H1 (cell line): ENCODE measurements around the gene NGEF. TPM values are rescaled to one million over a fixed set of nuclear protein-coding genes. Genes with fewer than 3 reads are reported as not detected.

Experiments used
- CTCF ChIA-PET: fragments of 300-600 bp; sonication (Branson Sonifier 250); formaldehyde crosslinking; loops from one replicate; lab custom pipeline; 2021; ENCODE audit not compliant: partially characterized antibody; lab: Charles Lee
- POLR2A ChIA-PET: fragments of 300-600 bp; sonication (Branson Sonifier 250); formaldehyde crosslinking; loops from one replicate; lab custom pipeline; 2021; ENCODE audit warnings: inconsistent platforms; ENCODE audit not compliant: partially characterized antibody; lab: Charles Lee
- DNase-seq, 2 experiments: peaks; one replicate each; pipeline versions ENCODE4 v3.0.0 to v3.0.0-alpha.2; 2010 to 2022; ENCODE audit warnings: low spot score in 2 of 2, low read depth in 1 of 2, mixed read lengths in 1 of 2
- FAIRE-seq: peaks from 2 replicates; lab custom pipeline; 2011; peaks lifted over from hg19 to GRCh38; lab: Jason Lieb, UNC
- H2AFZ ChIP-seq: 2 replicates; pipeline ENCODE4 v1.8.1; 2012; ENCODE audit warnings: low read length, inconsistent platforms
- H2AK5ac ChIP-seq: 2 replicates; pipeline ENCODE4 v1.6.1; 2013; ENCODE audit warnings: low read depth, low read length
- H2BK120ac ChIP-seq: replicated peaks from 2 replicates; pipeline ENCODE3; 2013; ENCODE audit warnings: low read depth, low read length, inconsistent platforms
- H2BK12ac ChIP-seq: 2 replicates; pipeline ENCODE4 v1.6.1; 2013; ENCODE audit warnings: low read depth, low read length
- H2BK15ac ChIP-seq: 2 replicates; pipeline ENCODE4 v1.6.1; 2013; ENCODE audit warnings: low read length
- H2BK20ac ChIP-seq: 2 replicates; pipeline ENCODE4 v1.6.1; 2013; ENCODE audit warnings: low read length
- H2BK5ac ChIP-seq: 2 replicates; pipeline ENCODE4 v1.6.1; 2013; ENCODE audit warnings: low read depth, low read length
- H3K14ac ChIP-seq: 2 replicates; pipeline ENCODE4 v1.6.1; 2013; ENCODE audit warnings: inconsistent platforms; ENCODE audit not compliant: insufficient read length
- H3K18ac ChIP-seq: 2 replicates; pipeline ENCODE4 v1.6.1; 2013; ENCODE audit warnings: low read length; ENCODE audit errors: extremely low read depth
- H3K23ac ChIP-seq: 2 replicates; pipeline ENCODE4 v1.6.1; 2013; ENCODE audit warnings: inconsistent platforms; ENCODE audit not compliant: insufficient read length
- H3K23me2 ChIP-seq: 2 replicates; pipeline ENCODE4 v1.6.1; 2013; ENCODE audit warnings: low read depth, low read length
- H3K27ac ChIP-seq: 2 replicates; pipeline ENCODE4 v1.6.1; 2011; ENCODE audit warnings: low read depth, low read length, inconsistent platforms
- H3K27me3 ChIP-seq, 4 experiments: replicated peaks in 1 of 4; 1 replicate in 1 of 4; 2 replicates in 3 of 4; pipeline versions ENCODE4 v1.6.1 to v1.8.1; 2011 to 2013; ENCODE audit warnings: low read length in 3 of 4, mild to moderate bottlenecking in 3 of 4, inconsistent platforms in 2 of 4, mixed read lengths in 2 of 4, moderate library complexity in 1 of 4; ENCODE audit not compliant: control insufficient read depth in 3 of 4, insufficient read depth in 3 of 4; ENCODE audit errors: extremely low read depth in 1 of 4
- H3K36me3 ChIP-seq, 4 experiments: 2 replicates each; pipeline versions ENCODE4 v1.6.1 to v1.8.1; 2011 to 2013; ENCODE audit warnings: mild to moderate bottlenecking in 4 of 4, low read length in 3 of 4, moderate library complexity in 2 of 4, control low read depth in 1 of 4, inconsistent platforms in 1 of 4; ENCODE audit not compliant: insufficient read depth in 4 of 4, control insufficient read depth in 2 of 4
- H3K4ac ChIP-seq: replicated peaks from 2 replicates; pipeline ENCODE3; 2013; ENCODE audit warnings: low read length, low read depth, mixed read lengths, inconsistent platforms; ENCODE audit not compliant: insufficient read length
- H3K4me1 ChIP-seq, 4 experiments: replicated peaks in 1 of 4; 1 replicate in 1 of 4; 2 replicates in 3 of 4; pipeline versions ENCODE4 v1.6.1 to v1.8.1; 2011 to 2013; ENCODE audit warnings: low read length in 3 of 4, inconsistent platforms in 2 of 4, mixed read lengths in 1 of 4; ENCODE audit not compliant: insufficient read depth in 4 of 4, control insufficient read depth in 3 of 4
- H3K4me2 ChIP-seq, 2 experiments: 2 replicates each; pipeline versions ENCODE4 v1.6.1 to v1.8.1; 2011 to 2013; ENCODE audit warnings: low read depth in 2 of 2, low read length in 2 of 2, control low read depth in 1 of 2, inconsistent platforms in 1 of 2, mild to moderate bottlenecking in 1 of 2; ENCODE audit not compliant: insufficient read depth in 1 of 2
- H3K4me3 ChIP-seq, 4 experiments: fragments of 200-600, 300-600 bp in 1 of 4; sonication (generic), shearing (Covaris generic), sonication (Bioruptor Twin) in 1 of 4; 2 replicates each; pipeline versions ENCODE4 v1.5.1 to v1.8.1; 2011 to 2016; ENCODE audit warnings: low read length in 4 of 4, low read depth in 3 of 4, control low read depth in 2 of 4, inconsistent platforms in 2 of 4, mild to moderate bottlenecking in 2 of 4, mixed read lengths in 1 of 4, moderate library complexity in 1 of 4; ENCODE audit not compliant: insufficient read depth in 2 of 4; ENCODE audit errors: extremely low read depth in 1 of 4
- H3K56ac ChIP-seq: replicated peaks from 2 replicates; pipeline ENCODE3; 2013; ENCODE audit warnings: low read depth, mild to moderate bottlenecking, mixed read lengths, low read length, inconsistent platforms; ENCODE audit not compliant: insufficient read length
- H3K79me1 ChIP-seq: 2 replicates; pipeline ENCODE4 v1.6.1; 2013; ENCODE audit warnings: low read depth, low read length, control low read depth
- H3K79me2 ChIP-seq, 2 experiments: 2 replicates each; pipeline versions ENCODE4 v1.6.1 to v1.8.1; 2012 to 2013; ENCODE audit warnings: low read length in 2 of 2, mild to moderate bottlenecking in 2 of 2, inconsistent platforms in 1 of 2; ENCODE audit not compliant: insufficient read depth in 2 of 2, control insufficient read depth in 1 of 2
- H3K9ac ChIP-seq, 4 experiments: replicated peaks in 1 of 4; 1 replicate in 1 of 4; 2 replicates in 3 of 4; pipeline versions ENCODE4 v1.6.1 to v1.8.1; 2011 to 2013; ENCODE audit warnings: low read depth in 3 of 4, low read length in 3 of 4, control low read depth in 2 of 4, mild to moderate bottlenecking in 2 of 4, moderate library complexity in 2 of 4, inconsistent platforms in 1 of 4; ENCODE audit errors: extremely low read depth in 1 of 4
- H3K9me3 ChIP-seq, 2 experiments: 2 replicates each; pipeline versions ENCODE4 v1.6.1 to v1.8.1; 2012 to 2013; ENCODE audit warnings: mild to moderate bottlenecking in 2 of 2, moderate library complexity in 2 of 2, control low read depth in 1 of 2, inconsistent platforms in 1 of 2, low read depth in 1 of 2, low read length in 1 of 2, mixed read lengths in 1 of 2; ENCODE audit not compliant: insufficient read depth in 2 of 2
- H4K20me1 ChIP-seq, 2 experiments: replicated peaks in 1 of 2; 2 replicates each; pipeline versions ENCODE3 to v1.8.1; 2011 to 2013; ENCODE audit warnings: inconsistent platforms in 2 of 2, low read length in 2 of 2, mild to moderate bottlenecking in 1 of 2; ENCODE audit not compliant: insufficient read depth in 2 of 2, control insufficient read depth in 1 of 2
- H4K5ac ChIP-seq: 2 replicates; pipeline ENCODE4 v1.6.1; 2013; ENCODE audit warnings: low read length, low read depth, mixed read lengths, inconsistent platforms; ENCODE audit not compliant: insufficient read length
- H4K8ac ChIP-seq: 2 replicates; pipeline ENCODE4 v1.8.0; 2013; ENCODE audit warnings: mild to moderate bottlenecking, moderate library complexity, low read length, inconsistent platforms; ENCODE audit not compliant: insufficient read depth; ENCODE audit errors: extremely low read depth
- H4K91ac ChIP-seq: replicated peaks from 2 replicates; pipeline ENCODE3; 2013; ENCODE audit warnings: low read length, mixed read lengths, inconsistent platforms; ENCODE audit not compliant: insufficient read length
- CREB1 ChIP-seq: IDR thresholded peaks from 2 replicates; pipeline ENCODE4 v1.6.1; 2012; ENCODE audit warnings: inconsistent platforms
- EZH2 ChIP-seq: fragments of 200-600 bp; sonication (generic); IDR thresholded peaks from 2 replicates; pipeline ENCODE4 v1.7.1; 2012; ENCODE audit warnings: low read depth, mild to moderate bottlenecking, moderate library complexity, low read length, inconsistent platforms; ENCODE audit not compliant: severe bottlenecking
- FOSL1 ChIP-seq: IDR thresholded peaks from 2 replicates; pipeline ENCODE4 v1.6.1; 2011; ENCODE audit warnings: mild to moderate bottlenecking, low read depth, low read length, moderate library complexity; ENCODE audit not compliant: insufficient read depth
- GABPA ChIP-seq: IDR thresholded peaks from 2 replicates; pipeline ENCODE4 v1.6.1; 2011; ENCODE audit warnings: mild to moderate bottlenecking, low read length, moderate library complexity, borderline replicate concordance; ENCODE audit not compliant: insufficient read depth
- JUND ChIP-seq: IDR thresholded peaks from 2 replicates; pipeline ENCODE4 v1.6.1; 2011; ENCODE audit warnings: mild to moderate bottlenecking, improper control_type of control experiment, low read length
- MAFK ChIP-seq: IDR thresholded peaks from 2 replicates; pipeline ENCODE4 v1.6.1; 2012; ENCODE audit warnings: low read depth, mild to moderate bottlenecking, improper control_type of control experiment, low read length
- NRF1 ChIP-seq: IDR thresholded peaks from 2 replicates; pipeline ENCODE4 v1.6.1; 2011; ENCODE audit warnings: mild to moderate bottlenecking, low read depth, low read length, improper control_type of control experiment
- SAP30 ChIP-seq: fragments of 300-600 bp; sonication (generic); IDR thresholded peaks from 2 replicates; pipeline ENCODE4 v1.7.1; 2012; ENCODE audit warnings: low read length, moderate library complexity, mild to moderate bottlenecking, inconsistent platforms; ENCODE audit not compliant: insufficient read depth, insufficient replicate concordance
- SIRT6 ChIP-seq: IDR thresholded peaks from one replicate; pipeline ENCODE4 v1.7.1; 2012; ENCODE audit warnings: low read length, inconsistent platforms
- SIX5 ChIP-seq: IDR thresholded peaks from 2 replicates; pipeline ENCODE4 v1.6.1; 2011; ENCODE audit warnings: mild to moderate bottlenecking, low read depth, low read length
- WGBS, 2 experiments: shearing (Covaris generic) in 1 of 2; methylation state at CpG; one replicate each; pipeline versions ENCODE4 v1.1.6 to v1.1.7; 2013 to 2015; ENCODE audit warnings: low lambda C conversion rate in 2 of 2, mixed read lengths in 2 of 2, inconsistent platforms in 1 of 2, low coverage in 1 of 2, missing lambda C conversion rate in 1 of 2; ENCODE audit not compliant: insufficient replicate concordance in 2 of 2, insufficient coverage in 1 of 2, insufficient read length in 1 of 2; ENCODE audit errors: extremely low coverage in 1 of 2, missing lambda C conversion rate in 1 of 2; 5-methylcytosine and 5-hydroxymethylcytosine counted together
- polyA plus RNA-seq, 7 experiments: library from polyadenylated mRNA; depleted of rRNA in 3 of 7; stranded (reverse) in 5 of 7; unstranded in 2 of 7; fragments of >200 nt in 5 of 7; fragments of 200-250 nt in 2 of 7; gene quantifications; 1 replicate in 5 of 7; 2 replicates in 1 of 7; 4 replicates in 1 of 7; pipeline versions ENCODE4 v1.2.1 to v1.2.3, GENCODE V29; 2011 to 2013; ENCODE audit warnings: missing spikeins in 2 of 7, mixed read lengths in 2 of 7
- total RNA-seq: library from RNA; stranded (reverse); fragmentation: NEBNext Ultra II Directional; extraction: Animal tissue kit (Norgen Biotek cat#: 25700); gene quantifications from 2 replicates; pipeline ENCODE4 v1.2.1, GENCODE V29; 2021
- TF ChIP-seq, protein P1 (sequence below), 3 experiments: IDR thresholded peaks; 1 replicate in 2 of 3; 2 replicates in 1 of 3; pipeline versions ENCODE4 v1.5.1 to v1.6.1; 2011; ENCODE audit warnings: low read length in 3 of 3, mild to moderate bottlenecking in 3 of 3, inconsistent platforms in 2 of 3, low read depth in 1 of 3, moderate library complexity in 1 of 3; ENCODE audit not compliant: insufficient read depth in 1 of 3; ENCODE audit errors: control extremely low read depth in 1 of 3

The NGEF gene
- total and polyA plus RNA-seq, 2 of the 8 experiments (the other 6 are each of a cell fraction or from before 2014, with no cell fraction given) = 2.7 to 3.2 TPM

DNA sequence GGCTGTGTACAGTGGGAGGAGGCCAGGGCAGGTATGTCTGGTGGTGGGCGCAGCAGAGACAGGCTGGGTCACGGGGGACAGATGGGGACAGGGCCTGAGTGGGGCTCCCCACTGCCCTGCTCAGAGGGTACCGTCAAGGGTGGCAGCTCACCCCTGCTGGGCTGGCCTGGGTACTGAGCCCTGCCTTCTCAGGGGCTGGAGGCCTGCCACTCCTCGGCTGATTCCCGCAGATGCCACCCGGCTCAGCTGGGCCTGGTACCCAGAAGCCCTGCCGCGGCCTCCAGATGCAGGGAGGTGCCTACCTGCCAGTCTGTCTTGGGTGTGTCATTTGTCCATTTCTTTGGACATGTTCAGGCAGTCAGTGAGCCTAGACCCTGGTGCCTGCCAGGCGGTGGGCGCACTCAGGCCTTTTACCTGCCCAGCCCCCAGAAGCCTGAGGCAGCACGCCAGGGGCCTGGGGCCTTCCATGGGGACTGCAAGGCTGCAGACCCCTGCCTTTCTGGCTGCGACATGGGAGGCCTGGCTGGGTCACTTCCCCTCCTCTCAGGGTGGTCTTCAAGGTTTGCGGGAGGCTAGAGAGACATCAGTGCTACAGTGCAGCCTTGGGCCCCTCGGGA, 139.7 kb downstream of the NGEF start:
- Histone ChIP-seq H3K9me3 (no peaks in the 10 kb centered on the region), H4K91ac (no peak overlapping the region), H3K36me3 (no peaks in the 10 kb centered on the region), H2AFZ (no peak overlapping the region), H4K5ac (no peak overlapping the region), H4K8ac (no peak overlapping the region), H4K20me1 (peaks cover 0 to 4% of the 10 kb centered on the region in 2 experiments), H3K4ac (no peak overlapping the region), H2BK20ac (no peak overlapping the region), H2BK15ac (no peak overlapping the region), H2BK5ac (no peak overlapping the region), H2BK120ac (no peak overlapping the region), H2BK12ac (no peak overlapping the region), H3K23ac (no peak overlapping the region), H2AK5ac (no peak overlapping the region), H3K23me2 (peaks cover 12% of the 10 kb centered on the region; the same call in 1 of the 2 replicates), H3K79me2 (no peaks in the 10 kb centered on the region), H3K9ac (no peak overlapping the region), H3K27me3 (peaks cover 0 to 25% (median 18%) of the 10 kb centered on the region in 4 experiments; a peak in 5 of 7 replicates), H3K56ac (no peak overlapping the region), H3K4me2 (no peak overlapping the region), H3K4me3 (no peak overlapping the region), H3K14ac (no peak overlapping the region), H3K18ac (no peak overlapping the region), H3K4me1 (peaks cover 0 to 4% (median 1%) of the 10 kb centered on the region in 4 experiments; a peak in 4 of 7 replicates), H3K79me1 (no peaks in the 10 kb centered on the region), H3K27ac (no peak overlapping the region)
- 93% methylated on average over 14 of the region's 14 CpGs; no CpG with 5 or more reads in 1 of the 2 experiments for WGBS, 2 experiments
- no peak for DNase-seq
- POLR2A ChIA-PET = no interaction called here
- CTCF ChIA-PET = interaction anchor here (0.8 to 2.7 kb wide), 6 partner anchors 8 to 186 kb away, joined by 3 to 8 read pairs (median 6); partner anchors contain the start of gene INPP5D
- no peak for FAIRE-seq
- TF ChIP-seq SIRT6 = no peak
- no peak for TF ChIP-seq NRF1
- TF ChIP-seq CREB1 = no peak
- TF ChIP-seq, protein P1, sequence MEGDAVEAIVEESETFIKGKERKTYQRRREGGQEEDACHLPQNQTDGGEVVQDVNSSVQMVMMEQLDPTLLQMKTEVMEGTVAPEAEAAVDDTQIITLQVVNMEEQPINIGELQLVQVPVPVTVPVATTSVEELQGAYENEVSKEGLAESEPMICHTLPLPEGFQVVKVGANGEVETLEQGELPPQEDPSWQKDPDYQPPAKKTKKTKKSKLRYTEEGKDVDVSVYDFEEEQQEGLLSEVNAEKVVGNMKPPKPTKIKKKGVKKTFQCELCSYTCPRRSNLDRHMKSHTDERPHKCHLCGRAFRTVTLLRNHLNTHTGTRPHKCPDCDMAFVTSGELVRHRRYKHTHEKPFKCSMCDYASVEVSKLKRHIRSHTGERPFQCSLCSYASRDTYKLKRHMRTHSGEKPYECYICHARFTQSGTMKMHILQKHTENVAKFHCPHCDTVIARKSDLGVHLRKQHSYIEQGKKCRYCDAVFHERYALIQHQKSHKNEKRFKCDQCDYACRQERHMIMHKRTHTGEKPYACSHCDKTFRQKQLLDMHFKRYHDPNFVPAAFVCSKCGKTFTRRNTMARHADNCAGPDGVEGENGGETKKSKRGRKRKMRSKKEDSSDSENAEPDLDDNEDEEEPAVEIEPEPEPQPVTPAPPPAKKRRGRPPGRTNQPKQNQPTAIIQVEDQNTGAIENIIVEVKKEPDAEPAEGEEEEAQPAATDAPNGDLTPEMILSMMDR (IDR thresholded peaks at IDR 0.05; ENCODE audit: control extremely low read depth in 1 of 3, insufficient read depth in 1 of 3, low read depth in 1 of 3, low read length in 3 of 3) = no peak
- no peak for TF ChIP-seq MAFK
- TF ChIP-seq JUND = no peak
- TF ChIP-seq SIX5 = no peak
- TF ChIP-seq EZH2 = no peak
- no peak for TF ChIP-seq GABPA
- no peak for TF ChIP-seq SAP30
- TF ChIP-seq FOSL1 = no peak
